ENCODE results near the gene JRKL. TPM values are rescaled to one million over a fixed set of nuclear protein-coding genes. Genes with fewer than 3 reads are reported as not detected.

Gene JRKL
- total and polyA plus RNA-seq, 2 of the 13 experiments (the other 11 are each of a cell fraction or from before 2014, with no cell fraction given), result 3.2 to 4.5 TPM

- no peak for TF ChIP-seq ZNF12 (CRISPR knock-in tag; IDR thresholded peaks at IDR 0.05)
- TF ChIP-seq FOXK2 (IDR thresholded peaks at IDR 0.05), result no peak
- no peak for TF ChIP-seq ZNF616 (CRISPR knock-in tag; IDR thresholded peaks at IDR 0.05; ENCODE audit: low read depth)
- no peak for TF ChIP-seq IRX3 (CRISPR knock-in tag; IDR thresholded peaks at IDR 0.05; ENCODE audit: borderline replicate concordance, low read depth)
- TF ChIP-seq CEBPB (IDR thresholded peaks at IDR 0.05; ENCODE audit: borderline replicate concordance, low read depth, low read length), result no peak
- no peak for TF ChIP-seq ZNF782 (CRISPR knock-in tag; IDR thresholded peaks at IDR 0.05; ENCODE audit: borderline replicate concordance)
- no peak for TF ChIP-seq ZNF747 (CRISPR knock-in tag; IDR thresholded peaks at IDR 0.05; ENCODE audit: borderline replicate concordance)
- no peak for TF ChIP-seq THAP8 (CRISPR knock-in tag; IDR thresholded peaks at IDR 0.05; ENCODE audit: borderline replicate concordance)
- TF ChIP-seq XBP1 (CRISPR knock-in tag; IDR thresholded peaks at IDR 0.05), result no peak
Observed at GRCh38 chr11:96384156-96384555, 5.7 kb upstream of the JRKL start (continued).

DNA sequence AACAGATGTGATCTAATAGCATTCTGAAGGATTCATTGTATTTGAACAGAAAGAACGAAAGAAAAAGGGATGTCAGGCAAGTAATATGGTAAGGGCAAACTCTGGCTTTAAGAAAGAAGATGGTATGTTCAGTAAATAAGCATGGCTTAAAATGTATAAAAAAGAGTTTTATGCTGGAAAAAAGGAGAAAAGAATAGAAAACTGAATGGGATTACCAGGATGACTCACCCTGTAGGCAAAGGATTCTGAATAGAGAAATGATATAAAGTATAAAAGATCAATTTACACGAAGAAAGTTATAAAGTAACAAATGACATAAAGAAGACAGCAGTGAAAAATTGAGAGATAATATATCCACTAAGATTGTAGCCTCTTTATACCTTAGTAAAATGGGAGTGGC lies 4.6 kb upstream of the JRKL start:
- no peak for DNase-seq (ENCODE audit: low spot score)
- TF ChIP-seq ZNF296 (CRISPR knock-in tag; conservative IDR thresholded peaks at IDR 0.05), result no peak
- Histone ChIP-seq H3K4me1 (ENCODE audit: insufficient read depth, low read length) (peaks cover 35% of the 10 kb centered on the region), H3K36me3 (replicated peaks in 1 of 2; ENCODE audit: control insufficient read depth in 1 of 2, insufficient read depth in 2 of 2, low read length in 2 of 2) (peaks cover 0 to 18% of the 10 kb centered on the region in 2 experiments; a peak in 2 of 5 replicates), H3K79me2 (ENCODE audit: insufficient read depth, low read length) (peaks cover 31% of the 10 kb centered on the region), H3K27me3 (ENCODE audit: control insufficient read depth in 1 of 2, insufficient read depth in 2 of 2, low read length in 2 of 2) (no peaks in the 10 kb centered on the region), H3K9ac (ENCODE audit: insufficient read depth, low read depth, low read length) (no peak overlapping the region), H3K9me3 (ENCODE audit: low read length) (no peaks in the 10 kb centered on the region), H2AFZ (ENCODE audit: low read length) (no peak overlapping the region), H3K27ac (ENCODE audit: extremely low read length, insufficient read depth, low read length) (no peak overlapping the region), H4K20me1 (ENCODE audit: insufficient read depth, low read length) (no peaks in the 10 kb centered on the region), H3K4me3 (replicated peaks in 1 of 3; ENCODE audit: insufficient read depth in 1 of 3, low read depth in 2 of 3, low read length in 3 of 3) (no peak overlapping the region), H3K4me2 (ENCODE audit: low read depth, low read length) (no peak overlapping the region)
- CTCF ChIA-PET (ENCODE audit: low intra/inter-chr PET ratio, low total read pairs), result no interaction called here
- no peak for ATAC-seq
- intact Hi-C loops (cut with micrococcal nuclease; ENCODE audit: unreplicated experiment) (no loop called here), in situ Hi-C loops (cut with HindIII; ENCODE audit: extremely low pct_ligation_motif_present, low pct_unique_long_range_greater_than_20kb) (no loop called here)
- POLR2A ChIA-PET, result no interaction called here
- FAIRE-seq, result no peak
- BruUV-seq (replicated peaks), result no TSS peak
- WGBS (ENCODE audit: low lambda C conversion rate), result 90% methylated on average over 2 of the region's 2 CpGs

Data from HepG2 (cell line).